Adrenal gland (tissue), 5 donors: Measurements from ENCODE around the gene METTL8.

Experiments used
- CTCF ChIP-seq, 6 experiments: fragments of 450-650 bp in 4 of 6; fragments of 200-600 bp in 2 of 6; sonication (generic) in 1 of 6; IDR thresholded peaks; 1 replicate in 5 of 6; 2 replicates in 1 of 6; pipeline versions ENCODE4 v1.5.1 to v1.8.0; 2016 to 2021; ENCODE audit warnings: antibody characterized with exemption in 6 of 6, mild to moderate bottlenecking in 2 of 6, moderate library complexity in 1 of 6
- POLR2A ChIP-seq, 2 donors: fragments of 450-650 bp; IDR thresholded peaks; one replicate each; pipeline ENCODE4 v1.6.1; 2017; ENCODE audit warnings: antibody characterized with exemption in 2 of 2, mild to moderate bottlenecking in 2 of 2, moderate library complexity in 1 of 2
- donor health status: DM: no; HTN: no; CAD: no.

GRCh38 chr2:171386627-171387026 is 47.2 kb downstream of the METTL8 start:
- TF ChIP-seq CTCF (IDR thresholded peaks at IDR 0.05): no peak
- TF ChIP-seq POLR2A (IDR thresholded peaks at IDR 0.05): no peak
